ENCODE results near the gene SLX4IP.

SLX4IP gene

DNA sequence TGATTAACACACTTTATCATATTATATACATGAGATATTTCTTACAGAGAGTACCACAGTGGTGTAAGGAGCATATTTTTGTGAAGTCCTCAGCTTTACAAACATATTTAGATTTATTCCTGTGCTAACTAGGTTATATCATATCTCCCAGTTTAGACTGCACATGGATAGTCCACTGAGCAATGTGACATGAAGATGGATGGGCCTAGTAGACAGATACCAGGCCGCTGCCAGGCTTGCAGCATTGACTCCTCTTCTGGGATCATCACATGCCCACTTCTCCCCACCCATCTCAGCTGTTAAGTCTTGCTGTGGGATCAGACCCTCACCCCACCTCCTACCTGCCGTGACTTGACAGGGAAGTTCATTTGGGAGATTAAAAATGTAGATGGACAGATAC is 95.8 kb downstream of the SLX4IP start:
- no peak overlapping the region for H3K4me3 ChIP-seq
- no peaks in the 10 kb centered on the region for H3K9me3 ChIP-seq
- H3K27ac ChIP-seq, result no peak overlapping the region
- intact Hi-C loops (cut with DNase I; ENCODE audit: low total_unique reads), result no loop called here
- H3K27me3 ChIP-seq, result no peaks in the 10 kb centered on the region
- no peaks in the 10 kb centered on the region for H3K36me3 ChIP-seq
- no peak for TF ChIP-seq CTCF (IDR thresholded peaks at IDR 0.05)
- H3K4me1 ChIP-seq, result no peaks in the 10 kb centered on the region
- no peak for DNase-seq

GRCh38 chr20:10531848-10532247 is 96.7 kb downstream of the SLX4IP start:
- no peak for TF ChIP-seq CTCF (IDR thresholded peaks at IDR 0.05)
- Histone ChIP-seq H3K36me3 (no peaks in the 10 kb centered on the region), H3K9me3 (no peaks in the 10 kb centered on the region), H3K4me3 (no peak overlapping the region), H3K27ac (no peak overlapping the region), H3K4me1 (no peaks in the 10 kb centered on the region), H3K27me3 (no peaks in the 10 kb centered on the region)
- no peak for DNase-seq
- intact Hi-C loops (cut with DNase I; ENCODE audit: low total_unique reads), result no loop called here

DNA sequence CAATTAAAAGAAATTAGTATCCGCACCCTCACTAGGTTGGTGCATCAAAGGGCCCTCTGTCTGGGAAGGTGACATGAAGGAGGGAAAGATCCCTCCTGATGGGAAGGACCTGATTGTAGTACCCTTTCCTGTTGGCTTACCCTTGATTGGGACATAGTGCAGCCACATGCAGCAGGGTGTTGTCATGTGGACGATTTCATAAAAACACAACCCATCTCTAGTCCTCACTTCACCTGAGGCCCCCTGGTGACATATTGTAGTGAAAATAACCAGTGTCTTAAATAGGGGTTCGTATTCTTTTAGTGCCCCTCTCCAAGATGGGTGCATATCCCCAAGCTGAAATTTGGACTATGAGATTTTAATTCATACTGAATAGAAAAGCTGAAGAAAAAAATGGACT is 97.3 kb downstream of the SLX4IP start:
- no peaks in the 10 kb centered on the region for H3K27me3 ChIP-seq
- no peaks in the 10 kb centered on the region for H3K36me3 ChIP-seq
- no peaks in the 10 kb centered on the region for H3K9me3 ChIP-seq
- no peaks in the 10 kb centered on the region for H3K4me1 ChIP-seq
- TF ChIP-seq CTCF (IDR thresholded peaks at IDR 0.05), result no peak
- no peak overlapping the region for H3K4me3 ChIP-seq
- DNase-seq, result no peak
- intact Hi-C loops (cut with DNase I; ENCODE audit: low total_unique reads), result no loop called here
- H3K27ac ChIP-seq, result no peak overlapping the region

GRCh38 chr20:10536531-10536930 is 101.4 kb downstream of the SLX4IP start:
- no peaks in the 10 kb centered on the region for H3K27me3 ChIP-seq
- no peak overlapping the region for H3K4me3 ChIP-seq
- no peak for DNase-seq
- no peaks in the 10 kb centered on the region for H3K9me3 ChIP-seq
- intact Hi-C loops (cut with DNase I; ENCODE audit: low total_unique reads), result no loop called here
- TF ChIP-seq CTCF (IDR thresholded peaks at IDR 0.05), result peak; percentile 9 to 13
- H3K27ac ChIP-seq, result no peak overlapping the region
- H3K4me1 ChIP-seq, result peaks cover 0 to 20% (median 9%) of the 10 kb centered on the region in 4 donors
- H3K36me3 ChIP-seq, result no peaks in the 10 kb centered on the region

DNA sequence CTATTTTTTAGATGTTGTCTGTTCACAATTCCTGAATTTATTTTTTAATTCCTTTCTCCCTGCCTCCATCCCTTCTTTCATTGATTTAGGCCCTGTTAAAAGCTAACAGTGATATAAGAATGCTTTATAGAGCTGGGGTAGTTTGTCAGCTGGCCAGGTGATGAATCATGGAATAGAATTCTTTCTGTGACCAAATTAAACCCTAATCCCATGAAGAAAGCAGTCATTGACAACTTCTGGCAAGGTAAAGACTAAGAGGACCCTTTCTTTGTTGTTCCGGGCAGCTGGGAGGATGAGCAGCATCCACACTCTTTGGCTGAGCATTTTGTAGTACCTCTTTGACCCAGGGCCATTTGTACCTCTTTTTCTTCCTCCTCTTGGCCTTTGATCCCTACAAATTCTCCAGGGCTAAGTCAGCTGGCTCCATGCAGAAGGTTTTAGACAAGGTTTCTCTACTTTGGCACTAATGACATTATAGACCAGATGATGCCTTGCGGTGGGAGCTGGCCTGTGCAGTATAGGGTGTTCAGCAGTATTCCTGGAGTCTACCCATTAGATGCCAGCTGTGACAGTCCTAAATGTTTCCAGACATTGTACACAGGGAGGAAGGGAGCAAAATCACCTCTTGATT is 102.9 kb downstream of the SLX4IP start:
- peaks cover 0 to 23% (median 10%) of the 10 kb centered on the region in 4 donors for H3K4me1 ChIP-seq
- H3K9me3 ChIP-seq, result no peaks in the 10 kb centered on the region
- no peaks in the 10 kb centered on the region for H3K27me3 ChIP-seq
- intact Hi-C loops (cut with DNase I; ENCODE audit: low total_unique reads), result no loop called here
- DNase-seq, result no peak
- TF ChIP-seq CTCF (IDR thresholded peaks at IDR 0.05), result no peak
- no peak overlapping the region for H3K4me3 ChIP-seq
- H3K36me3 ChIP-seq, result no peaks in the 10 kb centered on the region
- H3K27ac ChIP-seq, result no peak overlapping the region

DNA sequence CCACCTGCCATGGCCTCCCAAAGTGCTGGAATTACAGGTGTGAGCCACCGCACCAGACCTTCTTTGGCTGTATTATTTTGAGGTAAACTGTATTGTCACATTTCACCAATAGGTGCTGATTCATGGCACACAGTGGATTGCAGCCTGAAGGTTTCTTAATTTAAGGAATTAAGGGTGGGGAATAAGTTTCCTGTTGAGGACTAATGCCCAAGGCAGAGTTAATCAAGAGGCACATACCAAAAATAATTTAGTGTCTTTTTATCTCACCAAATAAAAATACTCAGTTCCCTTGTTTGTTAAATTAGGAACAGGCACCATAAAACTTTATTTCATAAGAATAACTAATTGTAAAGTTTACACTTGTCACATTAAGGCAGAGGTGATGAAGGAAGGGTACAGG is 103.7 kb downstream of the SLX4IP start:
- no peaks in the 10 kb centered on the region for H3K9me3 ChIP-seq
- peaks cover 0 to 23% (median 10%) of the 10 kb centered on the region in 4 donors for H3K4me1 ChIP-seq
- H3K27me3 ChIP-seq, result no peaks in the 10 kb centered on the region
- intact Hi-C loops (cut with DNase I; ENCODE audit: low total_unique reads), result no loop called here
- no peak for TF ChIP-seq CTCF (IDR thresholded peaks at IDR 0.05)
- H3K36me3 ChIP-seq, result no peaks in the 10 kb centered on the region
- no peak for DNase-seq
- no peak overlapping the region for H3K27ac ChIP-seq
- H3K4me3 ChIP-seq, result no peak overlapping the region
